ENCODE results near the gene PLEKHG7. TPM values are rescaled to one million over a fixed set of nuclear protein-coding genes. Genes with fewer than 3 reads are reported as not detected.

PLEKHG7 gene
- total and polyA plus RNA-seq, 10 of the 15 experiments (the other 5 are each of a cell fraction or from before 2014, with no cell fraction given): 0.16 to 1.3 (median 0.65) TPM; not detected in 1

- TF ChIP-seq ATF2 (IDR thresholded peaks at IDR 0.05; ENCODE audit: low read length) (no peak), SP1 (IDR thresholded peaks at IDR 0.05; ENCODE audit: low read depth, low read length) (no peak), POLR2AphosphoS2 (IDR thresholded peaks at IDR 0.05; ENCODE audit: low read depth, low read length) (no peak), SMAD1 (IDR thresholded peaks at IDR 0.05; ENCODE audit: low read depth, partially characterized antibody) (no peak), MEF2B (IDR thresholded peaks at IDR 0.05; ENCODE audit: partially characterized antibody, poor library complexity, severe bottlenecking) (no peak)
- TF ChIP-seq, protein P1, sequence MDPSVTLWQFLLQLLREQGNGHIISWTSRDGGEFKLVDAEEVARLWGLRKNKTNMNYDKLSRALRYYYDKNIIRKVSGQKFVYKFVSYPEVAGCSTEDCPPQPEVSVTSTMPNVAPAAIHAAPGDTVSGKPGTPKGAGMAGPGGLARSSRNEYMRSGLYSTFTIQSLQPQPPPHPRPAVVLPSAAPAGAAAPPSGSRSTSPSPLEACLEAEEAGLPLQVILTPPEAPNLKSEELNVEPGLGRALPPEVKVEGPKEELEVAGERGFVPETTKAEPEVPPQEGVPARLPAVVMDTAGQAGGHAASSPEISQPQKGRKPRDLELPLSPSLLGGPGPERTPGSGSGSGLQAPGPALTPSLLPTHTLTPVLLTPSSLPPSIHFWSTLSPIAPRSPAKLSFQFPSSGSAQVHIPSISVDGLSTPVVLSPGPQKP (IDR thresholded peaks at IDR 0.05; ENCODE audit: low read depth, low read length): no peak
Observed at GRCh38 chr12:92703786-92704185, 997 bp downstream of the PLEKHG7 start (continued).

DNA sequence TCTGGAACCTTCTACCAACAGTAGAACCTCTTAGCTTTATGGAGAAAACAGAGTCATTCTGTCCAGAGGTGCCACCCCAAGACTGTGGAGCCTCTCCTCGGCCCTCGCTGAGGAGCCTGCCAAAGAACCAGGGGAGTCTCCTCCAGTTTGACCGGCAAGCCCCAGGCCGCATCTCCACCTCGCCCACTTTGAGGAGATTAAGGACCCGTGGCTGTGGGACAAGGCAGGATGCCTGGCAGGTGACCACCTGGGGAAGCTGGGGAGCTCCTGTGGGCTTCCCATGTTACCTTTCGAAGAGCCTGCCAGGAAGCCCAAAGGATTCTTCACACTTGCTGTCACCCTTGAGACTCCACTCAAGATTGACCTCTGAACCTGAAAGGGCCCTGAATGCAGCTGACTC lies 3.8 kb downstream of the PLEKHG7 start:
- ATAC-seq (no peak), FAIRE-seq (no peak), DNase-seq (ENCODE audit: low read depth, low spot score) (no peak)
- peaks cover 23% of the 10 kb centered on the region for H3K4me1 ChIP-seq (ENCODE audit: control insufficient read depth, insufficient read depth, low read length)
- RAD21 ChIA-PET (ENCODE audit: unreplicated experiment): no interaction called here
- H3K27me3 ChIP-seq (replicated peaks in 1 of 2; ENCODE audit: control insufficient read depth in 2 of 2, insufficient read depth in 2 of 2, low read length in 1 of 2): no peaks in the 10 kb centered on the region
- H3K4me2 ChIP-seq (ENCODE audit: control insufficient read depth, insufficient read depth): peak overlapping the region; percentile 53; the same call in 1 of the 2 replicates
- H3K4me3 ChIP-seq: no peak overlapping the region
- no TSS peak for BruUV-seq (replicated peaks)
- WGBS (ENCODE audit: insufficient coverage, insufficient replicate concordance, low lambda C conversion rate, missing lambda C conversion rate): 88% methylated on average over 7 of the region's 7 CpGs
- H4K20me1 ChIP-seq (ENCODE audit: control insufficient read depth, insufficient read depth): no peaks in the 10 kb centered on the region
- POLR2A ChIA-PET: no interaction called here
- no peaks in the 10 kb centered on the region for H3K79me2 ChIP-seq (ENCODE audit: control insufficient read depth, insufficient read depth, low read length)
- peak overlapping the region; percentile 41; the same call in 1 of the 2 replicates for H2AFZ ChIP-seq (ENCODE audit: control insufficient read depth, low read depth, low read length)
- H3K9me3 ChIP-seq (replicated peaks; ENCODE audit: control insufficient read depth, insufficient read depth, low read length): no peaks in the 10 kb centered on the region; the same call in 2 of the 3 replicates
- SMC1A ChIA-PET (ENCODE audit: uncharacterized antibody, unreplicated experiment): no interaction called here
- H3K27ac ChIP-seq (ENCODE audit: control insufficient read depth, insufficient read depth): no peak overlapping the region
- in situ Hi-C loops (cut with MboI) (no loop called here), intact Hi-C loops (cut with micrococcal nuclease; ENCODE audit: unreplicated experiment) (no loop called here)
- H3K9ac ChIP-seq (ENCODE audit: control insufficient read depth, insufficient read depth, low read length): no peak overlapping the region
- CTCF ChIA-PET: interaction anchor here (1.1 kb wide), 2 partner anchors 9 to 14 kb away, joined by 3 to 4 read pairs; no protein-coding TSS in a partner anchor
- H3K36me3 ChIP-seq (ENCODE audit: control insufficient read depth in 2 of 2, insufficient read depth in 2 of 2, low read length in 1 of 2): no peaks in the 10 kb centered on the region
- no peak for TF ChIP-seq CBX5 (IDR thresholded peaks at IDR 0.05; ENCODE audit: low read depth)
- TF ChIP-seq MEF2B (IDR thresholded peaks at IDR 0.05; ENCODE audit: partially characterized antibody, poor library complexity, severe bottlenecking): no peak
- TF ChIP-seq, protein P2, sequence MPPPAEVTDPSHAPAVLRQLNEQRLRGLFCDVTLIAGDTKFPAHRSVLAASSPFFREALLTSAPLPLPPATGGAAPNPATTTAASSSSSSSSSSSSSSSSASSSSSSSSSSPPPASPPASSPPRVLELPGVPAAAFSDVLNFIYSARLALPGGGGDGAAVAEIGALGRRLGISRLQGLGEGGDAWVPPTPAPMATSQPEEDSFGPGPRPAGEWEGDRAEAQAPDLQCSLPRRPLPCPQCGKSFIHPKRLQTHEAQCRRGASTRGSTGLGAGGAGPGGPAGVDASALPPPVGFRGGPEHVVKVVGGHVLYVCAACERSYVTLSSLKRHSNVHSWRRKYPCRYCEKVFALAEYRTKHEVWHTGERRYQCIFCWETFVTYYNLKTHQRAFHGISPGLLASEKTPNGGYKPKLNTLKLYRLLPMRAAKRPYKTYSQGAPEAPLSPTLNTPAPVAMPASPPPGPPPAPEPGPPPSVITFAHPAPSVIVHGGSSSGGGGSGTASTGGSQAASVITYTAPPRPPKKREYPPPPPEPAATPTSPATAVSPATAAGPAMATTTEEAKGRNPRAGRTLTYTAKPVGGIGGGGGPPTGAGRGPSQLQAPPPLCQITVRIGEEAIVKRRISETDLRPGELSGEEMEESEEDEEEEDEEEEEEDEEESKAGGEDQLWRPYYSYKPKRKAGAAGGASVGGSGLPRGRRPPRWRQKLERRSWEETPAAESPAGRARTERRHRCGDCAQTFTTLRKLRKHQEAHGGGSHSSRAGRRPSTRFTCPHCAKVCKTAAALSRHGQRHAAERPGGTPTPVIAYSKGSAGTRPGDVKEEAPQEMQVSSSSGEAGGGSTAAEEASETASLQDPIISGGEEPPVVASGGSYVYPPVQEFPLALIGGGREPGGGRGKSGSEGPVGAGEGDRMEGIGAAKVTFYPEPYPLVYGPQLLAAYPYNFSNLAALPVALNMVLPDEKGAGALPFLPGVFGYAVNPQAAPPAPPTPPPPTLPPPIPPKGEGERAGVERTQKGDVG (CRISPR knock-in tag; IDR thresholded peaks at IDR 0.05): no peak
- TF ChIP-seq BRCA1 (IDR thresholded peaks at IDR 0.05; ENCODE audit: low read depth, low read length): no peak
- no peak for TF ChIP-seq POLR2AphosphoS5 (IDR thresholded peaks at IDR 0.05; ENCODE audit: low read length)
